GM18505 (cell line): Measurements from ENCODE around the gene PRSS12.
"Not testable (repeated sequence)": the region's sequence is repeated elsewhere in the genome, so short reads cannot be mapped to it uniquely, and the experiment has no call there.

ENCODE experiments used
- ATAC-seq: cut with Tn5 transposase; IDR thresholded peaks from one replicate; pipeline ENCODE4 v1.9.1; 2021; ENCODE audit not compliant: unreplicated experiment
- POLR2A ChIP-seq: IDR thresholded peaks from 4 replicates; pipeline ENCODE4 v1.6.1; 2011; ENCODE audit warnings: borderline replicate concordance; ENCODE audit not compliant: insufficient read depth, insufficient read length; ENCODE audit errors: extremely low read depth

Gene PRSS12

DNA sequence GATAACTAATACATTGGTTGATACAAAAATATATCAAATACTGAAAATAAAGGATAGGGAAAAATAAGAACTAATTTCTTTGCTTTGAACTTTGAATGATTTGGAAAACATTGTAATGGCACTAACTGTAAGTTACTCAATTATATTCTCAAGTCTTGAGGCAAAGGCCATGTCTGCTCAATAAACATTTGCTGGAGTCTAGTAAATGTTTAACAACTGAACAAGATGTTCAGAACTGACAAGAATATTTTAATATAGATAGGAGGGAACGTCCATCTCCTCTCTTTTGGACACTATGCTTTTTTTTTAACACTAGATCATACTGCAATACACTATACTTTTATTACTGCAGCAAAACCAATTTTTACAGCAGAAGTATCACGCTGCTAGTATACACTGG is 76.2 kb downstream of the PRSS12 start:
- TF ChIP-seq POLR2A: no peak
- ATAC-seq: no peak

DNA sequence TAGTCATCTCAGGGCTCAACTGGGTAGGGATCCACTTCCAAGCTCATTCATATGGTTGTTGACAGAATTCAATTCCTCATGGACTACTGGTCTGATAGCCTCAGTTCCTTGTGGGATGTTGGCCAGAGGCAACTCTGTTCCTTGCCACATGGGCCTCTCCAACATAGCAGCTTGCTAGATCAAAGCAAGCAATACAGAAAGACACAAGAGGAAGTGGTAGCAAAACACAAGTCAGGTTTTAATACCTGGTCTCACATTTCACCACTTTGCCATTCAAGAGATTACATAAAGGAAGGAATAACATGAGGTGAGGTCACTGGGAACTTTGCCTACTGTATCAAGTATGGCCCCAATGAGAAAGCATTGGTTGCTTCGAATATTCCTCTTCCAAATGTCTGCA is 79.2 kb downstream of the PRSS12 start:
- no peak for TF ChIP-seq POLR2A

DNA sequence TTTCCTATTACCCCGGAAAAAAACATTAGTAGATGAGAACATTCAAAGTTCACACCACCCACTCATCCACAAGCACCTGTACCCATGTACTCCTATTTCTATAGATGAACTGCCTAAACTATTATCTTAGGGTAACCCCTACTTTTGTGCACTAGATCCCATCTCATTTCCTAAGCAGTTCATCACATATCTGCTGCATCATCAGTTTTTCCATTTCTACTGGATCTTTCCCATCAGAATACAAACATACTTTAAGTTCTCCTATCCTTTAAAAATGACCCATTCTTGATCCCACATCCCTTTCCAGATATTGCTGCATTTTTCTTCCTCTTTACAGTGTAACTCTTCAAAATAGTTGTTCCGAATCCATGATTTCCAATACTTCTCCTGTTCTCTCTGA is 81.0 kb downstream of the PRSS12 start:
- ATAC-seq: no peak
- TF ChIP-seq POLR2A: no peak

More for the DNA sequence above, 79.2 kb downstream of the PRSS12 start:
- no peak for ATAC-seq

DNA sequence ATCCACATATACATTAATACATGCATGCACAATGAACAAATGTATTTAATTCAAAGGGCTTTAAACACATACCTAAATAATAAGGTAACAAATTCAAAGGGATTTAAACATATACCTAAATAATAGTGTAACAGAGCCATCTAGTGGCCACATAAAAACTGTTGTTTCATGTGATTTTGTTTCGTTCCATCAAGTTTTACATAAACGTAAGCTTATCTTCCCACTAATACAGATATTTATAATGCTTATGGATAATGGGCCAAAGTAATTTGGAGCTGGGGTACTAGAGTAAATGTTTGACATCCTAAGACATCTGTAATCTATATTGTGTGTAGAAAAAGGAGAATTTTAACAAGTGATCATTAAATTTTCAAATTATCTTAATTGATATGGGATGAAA is 82.3 kb downstream of the PRSS12 start:
- ATAC-seq: no peak
- TF ChIP-seq POLR2A: no peak

DNA sequence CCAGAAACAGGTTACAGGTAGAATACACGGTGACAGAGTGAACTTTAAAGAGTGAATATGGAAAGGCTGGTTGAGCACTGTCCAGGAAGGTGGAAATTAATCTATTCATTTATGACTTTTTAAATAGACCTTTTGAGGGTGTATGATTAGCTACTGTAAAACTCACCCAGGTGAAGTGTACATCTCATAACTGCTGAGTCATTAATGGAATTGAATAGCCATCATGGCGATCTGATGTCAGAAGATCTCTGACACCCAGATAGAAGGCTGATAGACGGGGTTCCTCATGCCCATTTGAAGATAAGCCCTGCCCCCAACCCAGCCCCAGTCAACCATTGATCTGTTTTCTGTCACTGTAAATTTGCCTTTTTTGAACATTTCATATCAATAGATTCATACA is 84.0 kb downstream of the PRSS12 start:
- TF ChIP-seq POLR2A: no peak
- no peak for ATAC-seq

DNA sequence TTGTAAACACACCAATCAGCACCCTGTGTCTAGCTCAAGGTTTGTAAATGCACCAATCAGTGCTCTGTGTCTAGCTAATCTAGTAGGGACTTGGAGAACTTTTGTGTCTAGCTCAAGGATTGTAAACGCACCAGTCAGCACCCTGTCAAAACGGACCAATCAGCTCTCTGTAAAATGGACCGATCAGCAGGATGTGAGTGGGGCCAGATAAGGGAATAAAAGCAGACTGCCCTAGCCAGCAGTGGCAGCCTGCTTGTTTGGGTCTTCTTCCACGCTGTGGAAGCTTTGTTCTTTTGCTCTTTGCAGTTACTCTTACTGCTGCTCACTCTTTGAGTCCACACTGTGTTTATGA is 86.7 kb downstream of the PRSS12 start:
- ATAC-seq: not testable (repeated sequence)

DNA sequence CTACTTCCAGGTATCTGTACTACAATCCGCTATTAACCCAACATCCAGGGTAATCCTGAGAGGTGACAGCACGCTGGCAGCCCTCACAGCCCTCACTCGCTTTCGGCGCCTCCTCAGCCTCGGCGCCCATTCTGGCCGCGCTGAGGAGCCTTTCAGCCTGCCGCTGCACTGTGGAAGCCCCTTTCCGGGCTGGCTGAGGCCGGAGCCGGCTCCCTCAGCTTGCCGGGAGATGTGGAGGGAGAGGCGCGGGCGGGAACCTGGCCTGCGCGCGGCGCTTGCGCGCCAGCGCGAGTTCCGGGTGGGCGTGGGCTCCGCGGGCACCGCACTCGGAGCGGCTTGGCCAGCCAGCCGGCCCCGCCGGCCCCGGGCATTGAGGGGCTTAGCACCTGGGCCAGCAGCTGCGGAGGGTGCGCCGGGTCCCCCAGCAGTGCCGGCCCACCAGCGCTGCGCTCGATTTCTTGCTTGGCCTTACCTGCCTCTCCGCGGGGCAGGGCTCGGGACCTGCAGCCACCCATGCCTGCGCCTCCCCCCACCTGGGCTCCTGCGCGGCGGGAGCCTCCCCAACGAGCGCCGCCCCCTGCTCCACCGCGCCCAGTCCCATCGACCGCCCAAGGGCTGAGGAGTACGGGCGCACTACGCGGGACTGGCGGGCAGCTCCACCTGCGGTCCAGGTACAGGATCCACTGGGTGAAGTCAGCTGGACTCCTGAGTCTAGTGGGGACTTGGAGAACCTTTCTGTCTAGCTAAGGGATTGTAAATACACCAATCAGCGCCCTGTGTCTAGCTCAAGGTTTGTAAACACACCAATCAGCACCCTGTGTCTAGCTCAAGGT is 87.3 kb downstream of the PRSS12 start:
- peak; percentile 59 for ATAC-seq
- TF ChIP-seq POLR2A: no peak

DNA sequence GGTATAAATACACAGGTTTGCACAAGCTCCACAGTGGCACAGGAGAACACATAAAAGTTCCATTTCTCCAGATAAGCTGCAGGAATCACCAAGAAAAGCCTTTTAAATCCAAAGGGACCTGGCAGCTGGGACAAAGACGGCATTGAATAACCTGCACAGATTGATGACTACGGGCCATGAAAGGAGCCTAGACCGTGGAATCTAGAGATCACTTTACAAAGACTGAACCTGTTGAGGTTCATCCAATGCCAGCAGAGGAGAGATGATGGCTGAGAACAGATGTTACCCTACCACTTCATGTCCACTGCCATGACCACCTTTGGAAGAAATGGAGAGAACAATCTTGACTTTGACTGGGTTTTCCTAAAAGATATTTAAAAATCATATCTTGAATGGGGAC is 88.7 kb downstream of the PRSS12 start:
- TF ChIP-seq POLR2A: no peak
- ATAC-seq: no peak

DNA sequence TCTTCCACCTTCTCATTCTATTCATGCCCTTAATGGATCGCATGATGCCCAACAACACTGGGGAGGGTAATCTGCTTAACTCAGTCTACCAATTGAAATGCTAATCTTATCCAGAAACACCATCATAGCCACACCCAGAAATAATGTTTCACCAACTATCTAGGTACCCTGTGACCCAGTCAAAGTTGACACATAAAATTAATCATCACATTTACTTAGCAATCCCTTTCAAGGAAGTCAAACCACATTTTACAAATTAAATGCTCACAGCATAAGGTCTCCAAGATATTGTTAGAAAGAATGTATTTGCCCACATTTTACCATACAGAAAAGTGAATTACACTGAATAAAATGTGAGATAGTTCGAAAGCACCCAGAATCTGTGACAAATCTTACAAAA is 92.5 kb downstream of the PRSS12 start:
- no peak for ATAC-seq
- TF ChIP-seq POLR2A: no peak

DNA sequence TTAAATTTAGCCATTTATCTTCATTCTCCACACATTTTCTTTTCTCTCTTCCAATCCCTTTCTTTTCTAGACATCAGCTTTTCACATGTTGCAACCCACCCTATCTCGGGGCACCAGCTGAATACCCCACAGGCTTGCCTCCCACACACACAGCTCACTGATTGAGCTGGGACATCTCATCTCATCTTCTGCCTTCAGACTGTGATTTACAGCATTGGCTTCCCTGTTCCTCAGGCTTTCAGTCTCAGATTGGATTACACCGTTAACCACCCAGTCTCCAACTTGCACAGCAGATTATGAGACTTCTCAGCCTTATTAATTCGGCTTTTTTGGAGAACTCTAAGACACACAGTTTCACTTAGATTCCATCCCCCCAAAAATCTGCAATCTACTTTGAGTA is 93.7 kb downstream of the PRSS12 start:
- no peak for ATAC-seq
- no peak for TF ChIP-seq POLR2A

DNA sequence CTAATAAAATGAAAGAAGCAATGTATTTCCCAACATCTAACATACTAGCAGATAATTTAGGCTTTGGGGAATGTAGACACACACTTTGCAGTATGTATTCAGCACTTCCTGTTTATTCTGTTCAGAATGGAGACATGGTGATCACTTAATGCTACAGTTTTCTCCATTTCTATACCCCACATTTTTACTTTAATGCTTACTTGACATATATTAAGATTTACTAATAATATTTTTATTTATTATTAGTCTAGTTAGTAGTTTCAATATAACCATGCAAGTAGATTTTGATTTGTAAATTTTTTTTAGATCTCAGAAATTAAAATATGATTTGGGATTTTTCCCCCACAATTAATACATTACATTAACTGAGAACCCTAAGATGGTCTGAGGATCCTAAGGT is 98.4 kb downstream of the PRSS12 start:
- no peak for TF ChIP-seq POLR2A
- no peak for ATAC-seq

DNA sequence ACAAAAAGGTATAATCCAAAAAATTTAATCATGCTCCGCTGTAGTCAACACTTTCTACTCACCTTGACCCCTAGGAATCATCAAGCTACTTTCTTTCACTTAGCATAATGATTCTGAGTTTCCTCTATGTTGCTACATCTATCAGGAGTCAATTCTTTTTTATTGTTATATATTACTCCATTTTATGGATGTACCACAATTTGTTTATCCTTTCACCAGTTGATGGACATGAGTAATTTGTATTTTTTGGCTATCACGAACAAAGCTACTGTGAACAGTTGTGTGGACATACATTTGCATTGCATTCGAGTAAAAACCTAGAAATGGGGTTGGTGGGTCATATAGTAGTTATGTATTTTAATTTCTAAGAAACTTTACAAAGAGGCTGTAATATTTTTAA is 102.9 kb downstream of the PRSS12 start:
- TF ChIP-seq POLR2A: no peak
- no peak for ATAC-seq

DNA sequence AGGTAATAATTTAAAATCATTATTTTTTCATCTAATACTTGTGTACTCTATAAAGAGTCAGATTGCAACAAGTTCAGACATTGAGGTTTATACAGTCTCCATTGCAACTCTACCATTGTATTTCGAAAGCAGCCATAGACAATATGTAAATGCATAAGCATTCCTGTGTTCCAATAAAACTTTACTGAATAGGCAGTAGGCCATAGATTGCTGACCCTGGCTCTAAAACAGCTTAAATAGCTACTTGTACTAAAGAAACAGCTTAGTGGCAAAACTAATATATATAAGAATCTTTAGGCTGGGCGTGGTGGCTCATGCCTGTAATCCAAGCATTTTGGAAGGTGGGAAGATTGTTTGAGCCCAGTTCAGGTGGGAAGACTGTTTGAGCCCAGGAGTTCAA is 115.3 kb downstream of the PRSS12 start:
- no peak for TF ChIP-seq POLR2A
- ATAC-seq: no peak

DNA sequence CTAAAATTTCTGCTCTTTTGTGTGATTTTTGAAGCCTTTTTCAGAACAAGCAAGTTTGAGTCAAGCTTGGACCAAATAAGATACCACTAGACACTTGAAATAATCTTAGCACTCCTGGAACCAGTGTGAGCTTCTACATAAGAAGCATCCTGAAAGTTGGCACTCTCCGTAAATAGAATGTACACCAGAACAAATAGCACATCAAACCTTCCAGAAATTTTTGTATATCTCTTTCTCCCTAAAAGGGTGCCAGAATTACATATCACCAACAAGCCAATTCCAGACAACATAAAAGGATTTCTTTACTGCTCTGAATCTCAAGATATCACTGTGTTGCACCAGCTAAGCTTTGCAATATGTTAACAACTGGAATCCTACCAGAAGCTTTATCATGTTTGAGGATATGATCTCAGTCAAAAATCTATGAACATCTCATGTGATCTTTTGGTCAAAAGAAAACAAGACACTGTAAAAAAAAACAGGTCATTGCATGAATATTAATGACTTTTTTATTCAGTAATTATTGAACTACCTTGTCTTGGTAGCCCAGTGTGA is 117.2 kb downstream of the PRSS12 start:
- TF ChIP-seq POLR2A: no peak
- no peak for ATAC-seq
